Stomach (tissue), 4 donors: ENCODE data around the gene HADHB.

Experiments used
- CTCF ChIP-seq, 7 experiments: fragments of 450-650 bp in 4 of 7; fragments of 200-600 bp in 3 of 7; sonication (generic) in 3 of 7; IDR thresholded peaks; one replicate each; pipeline ENCODE4 v1.5.1; 2016 to 2019; ENCODE audit warnings: antibody characterized with exemption in 7 of 7, control low read depth in 2 of 7, mild to moderate bottlenecking in 1 of 7
- POLR2A ChIP-seq, 4 donors: fragments of 450-650 bp; IDR thresholded peaks; one replicate each; pipeline ENCODE4 v1.6.1; 2016; ENCODE audit warnings: antibody characterized with exemption in 4 of 4, control low read depth in 2 of 4, mild to moderate bottlenecking in 1 of 4, moderate library complexity in 1 of 4

GRCh38 chr2:26281226-26281625 is 36.5 kb downstream of the HADHB start:
- TF ChIP-seq CTCF (IDR thresholded peaks at IDR 0.05) (no peak), POLR2A (IDR thresholded peaks at IDR 0.05) (no peak)
